LHCN-M2 (cell line): ENCODE results near the gene ALMS1. TPM values are rescaled to one million over a fixed set of nuclear protein-coding genes. Genes with fewer than 3 reads are reported as not detected.
"Not testable (repeated sequence)": the region's sequence is repeated elsewhere in the genome, so short reads cannot be mapped to it uniquely, and the experiment has no call there.

Source experiments
- DNase-seq: peaks from one replicate; pipeline ENCODE4 v3.0.0-alpha.2; 2012; ENCODE audit warnings: low read depth
- total RNA-seq: library from RNA; depleted of rRNA; stranded (reverse); fragments of >200 nt; gene quantifications from 2 replicates; pipeline ENCODE4 v1.2.3, GENCODE V29; 2014

ALMS1 gene
- total RNA-seq, 1 experiment from 2014 or later, result 16.1 TPM

DNA sequence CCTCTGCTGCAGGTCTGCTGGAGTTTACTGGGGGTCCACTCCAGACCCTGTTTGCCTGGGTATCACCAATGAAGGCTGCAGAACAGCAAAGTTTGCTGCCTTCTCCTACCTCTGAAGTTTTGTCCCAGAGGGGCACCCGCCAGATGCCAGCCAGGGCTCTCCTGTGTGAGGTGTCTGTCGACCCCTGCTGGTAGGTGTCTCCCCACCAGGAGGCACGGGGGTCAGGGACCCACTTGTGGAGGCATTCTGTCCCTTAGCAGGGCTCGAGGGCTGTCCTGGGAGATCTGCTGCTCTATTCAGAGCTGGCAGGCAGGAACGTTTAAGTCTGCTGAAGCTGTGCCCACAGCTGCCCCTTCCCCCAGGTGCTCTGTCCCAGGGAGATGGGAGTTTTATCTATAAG lies 124.8 kb downstream of the ALMS1 start:
- DNase-seq, result not testable (repeated sequence)

DNA sequence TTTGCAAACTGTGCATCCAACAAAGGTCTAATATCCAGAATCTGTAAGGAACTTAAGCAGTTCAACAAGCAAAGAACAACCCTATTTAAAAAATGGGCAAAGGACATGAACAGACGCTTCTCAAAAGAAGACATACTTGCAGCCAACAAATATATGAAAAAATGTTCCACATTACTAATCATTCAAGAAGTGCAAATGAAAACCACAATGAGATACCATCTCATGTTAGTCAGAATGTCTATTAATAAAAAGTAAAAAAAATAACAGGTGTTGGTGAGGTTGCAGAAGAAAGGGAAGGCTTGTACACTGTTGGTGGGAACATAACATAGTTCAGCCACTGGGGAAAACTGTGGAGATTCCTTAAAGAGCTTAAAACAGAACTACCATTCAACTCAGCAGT lies 130.4 kb downstream of the ALMS1 start:
- DNase-seq, result peak; percentile 93

DNA sequence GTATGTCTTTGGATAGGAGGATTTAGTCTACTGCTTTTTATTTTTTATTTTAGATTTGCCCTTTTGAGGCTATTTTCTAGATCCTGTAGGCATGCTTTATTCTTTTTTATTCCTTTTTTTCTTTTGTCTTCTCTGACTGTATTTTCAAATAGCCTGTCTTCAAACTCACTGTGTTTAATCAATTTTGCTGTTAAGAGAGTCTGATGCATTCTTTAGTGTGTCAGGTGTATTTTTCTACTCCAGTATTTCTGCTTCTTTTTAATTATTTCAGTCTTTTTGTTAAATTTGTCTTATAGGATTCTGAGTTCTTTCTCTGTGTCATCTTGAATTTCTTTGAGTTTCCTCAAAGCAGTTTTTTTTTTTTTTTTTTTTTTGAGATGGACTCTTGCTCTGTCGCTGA lies 143.1 kb downstream of the ALMS1 start:
- no peak for DNase-seq

DNA sequence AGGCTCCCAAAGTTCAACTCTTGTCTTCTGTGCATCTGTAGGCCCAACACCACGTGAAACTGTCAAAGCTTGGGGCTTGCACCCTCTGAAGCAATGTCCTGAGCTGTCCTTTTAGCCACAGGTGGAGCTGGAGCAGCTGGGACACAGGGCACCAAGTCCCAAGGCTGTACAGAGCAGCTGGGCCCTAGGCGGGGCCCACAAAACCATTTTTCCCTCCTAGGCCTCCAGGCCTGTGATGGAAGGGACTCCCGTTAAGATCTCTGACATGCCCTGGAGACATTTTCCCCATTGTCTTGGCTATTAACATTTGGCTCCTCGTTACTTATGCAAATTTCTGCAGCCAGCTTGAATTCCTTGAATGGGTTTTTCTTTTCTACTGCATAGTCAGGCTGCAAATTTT lies 145.1 kb downstream of the ALMS1 start:
- not testable (repeated sequence) for DNase-seq

DNA sequence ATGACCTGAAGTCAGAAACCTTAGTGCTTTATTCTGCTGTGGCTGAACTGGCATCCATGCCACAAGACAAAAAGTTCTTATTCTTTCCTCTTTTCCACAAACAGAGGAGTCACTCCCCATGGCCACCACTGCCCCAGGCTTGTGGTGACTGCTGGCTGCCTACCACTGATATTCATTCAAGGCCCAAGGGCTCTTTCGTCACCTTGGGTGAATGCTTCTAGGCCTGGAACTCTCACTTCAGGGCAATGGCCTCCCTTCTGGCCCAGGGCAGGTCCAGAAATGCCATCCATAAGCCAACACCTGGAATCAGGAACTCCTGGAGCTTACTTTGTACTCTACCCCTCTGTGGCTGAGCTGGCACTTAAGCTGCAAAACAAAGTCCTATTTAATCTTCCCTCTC lies 146.7 kb downstream of the ALMS1 start:
- DNase-seq, result no peak

DNA sequence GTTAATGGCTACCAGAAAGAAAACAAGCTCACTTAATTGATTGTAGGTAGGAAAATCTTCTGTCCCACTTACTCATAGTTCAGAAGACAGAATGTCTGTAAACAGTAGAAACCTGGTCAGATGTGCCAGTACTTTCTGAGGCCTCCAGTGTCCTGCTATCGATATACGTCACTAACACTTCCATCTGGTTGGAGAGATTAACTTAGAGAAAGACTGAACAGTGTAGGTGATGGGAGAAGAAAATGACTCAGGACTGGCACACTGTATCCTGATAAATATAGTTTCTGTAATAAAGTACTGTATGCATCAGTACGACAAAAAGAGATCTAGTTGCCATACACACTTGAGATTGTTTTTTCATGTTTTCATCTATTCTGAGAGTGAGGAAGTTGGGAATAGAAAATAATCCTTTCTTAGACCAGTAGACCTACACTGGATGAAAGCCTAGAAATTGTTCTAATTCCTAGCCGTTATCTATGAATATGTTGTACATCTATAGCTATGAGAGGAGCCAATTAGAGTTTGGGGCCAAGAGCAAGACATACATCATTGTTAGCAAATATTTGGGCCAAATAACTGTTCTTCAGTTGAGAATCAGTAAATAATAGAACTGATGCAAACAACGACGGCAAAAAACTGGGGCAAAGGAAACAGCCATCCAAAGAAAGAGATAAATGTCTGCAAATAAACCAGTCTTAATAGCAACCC lies 150.7 kb downstream of the ALMS1 start:
- no peak for DNase-seq

DNA sequence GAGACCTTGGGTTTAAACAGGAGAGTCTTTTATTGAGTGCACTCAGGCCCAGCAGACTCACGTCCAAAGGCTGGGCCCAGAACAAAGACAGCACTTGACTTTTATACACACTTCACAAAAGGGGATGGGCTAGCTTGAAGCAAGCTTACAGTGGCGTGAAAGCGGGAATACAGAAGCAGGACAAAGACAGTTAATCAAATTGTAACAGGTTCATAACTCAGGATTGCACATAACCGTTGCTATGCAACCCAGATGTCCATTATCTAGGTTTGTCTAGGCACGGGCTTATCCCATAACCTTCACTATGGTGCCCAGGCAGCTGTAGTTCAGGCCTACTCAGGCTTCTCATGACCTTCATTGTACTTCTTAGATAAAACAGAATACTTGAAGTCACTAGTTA lies 175.2 kb downstream of the ALMS1 start:
- not testable (repeated sequence) for DNase-seq

DNA sequence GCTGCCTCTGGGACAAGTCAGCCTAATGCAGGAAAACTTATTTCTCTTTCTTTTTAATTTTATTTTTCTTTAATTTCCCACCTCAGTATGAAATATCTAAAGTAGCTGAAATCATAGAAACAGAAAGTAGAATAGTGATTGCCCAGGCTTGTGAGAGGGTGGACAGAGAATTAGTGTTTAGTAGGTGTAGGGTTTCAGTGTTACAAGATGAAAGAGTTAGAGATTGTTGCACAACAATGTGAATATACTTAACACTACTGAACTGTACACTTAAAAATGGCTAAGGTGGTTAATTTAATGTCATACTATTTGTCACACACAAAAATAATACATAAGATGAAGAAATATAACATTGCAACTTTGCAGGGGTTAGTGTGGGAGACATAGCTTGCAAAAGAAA lies 175.8 kb downstream of the ALMS1 start:
- DNase-seq, result peak; percentile 4

DNA sequence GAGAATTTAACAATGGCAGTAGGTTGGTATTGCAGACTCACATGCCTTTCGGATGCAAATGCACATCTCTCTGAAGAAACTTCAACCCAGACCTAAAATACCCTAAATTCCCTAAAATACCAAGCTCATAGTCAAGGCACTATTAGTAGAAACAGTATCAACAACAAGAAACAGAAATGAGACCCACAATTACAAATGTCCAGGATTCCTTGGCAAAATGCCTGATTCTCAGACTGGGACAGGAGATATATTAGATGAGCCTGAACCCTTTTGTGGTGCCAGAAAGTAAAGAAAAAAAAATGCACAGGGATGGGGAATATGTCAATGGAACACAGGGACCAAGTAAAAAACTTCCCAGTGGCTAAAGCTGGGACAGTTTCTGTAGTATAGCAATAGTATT lies 179.3 kb downstream of the ALMS1 start:
- no peak for DNase-seq

DNA sequence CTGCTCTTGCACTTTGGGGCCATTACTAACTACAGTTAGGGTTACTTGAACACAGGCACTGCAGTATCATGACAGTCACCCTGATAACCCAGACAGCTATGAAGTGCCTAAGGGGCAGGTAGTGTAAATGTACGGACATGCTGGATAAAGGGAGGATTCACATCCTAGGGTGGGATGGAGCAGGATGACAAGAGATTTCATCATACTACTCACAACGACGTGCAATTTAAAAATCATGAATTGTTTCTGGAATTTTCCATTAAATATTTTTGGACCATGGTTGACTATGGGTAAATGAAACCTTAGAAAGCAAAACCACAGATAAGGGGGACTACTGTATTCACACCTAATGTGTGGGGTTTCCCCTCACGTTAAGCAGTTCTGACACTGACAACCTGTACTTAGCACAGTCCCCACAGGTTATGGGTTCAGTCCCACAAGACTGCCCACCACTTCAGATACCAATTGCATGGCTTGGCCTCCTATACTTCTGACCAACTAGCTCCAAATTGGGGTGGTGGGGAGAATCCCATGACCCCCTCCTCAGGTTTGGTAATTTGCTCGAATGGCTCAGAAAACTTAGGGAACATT lies 180.7 kb downstream of the ALMS1 start:
- no peak for DNase-seq

DNA sequence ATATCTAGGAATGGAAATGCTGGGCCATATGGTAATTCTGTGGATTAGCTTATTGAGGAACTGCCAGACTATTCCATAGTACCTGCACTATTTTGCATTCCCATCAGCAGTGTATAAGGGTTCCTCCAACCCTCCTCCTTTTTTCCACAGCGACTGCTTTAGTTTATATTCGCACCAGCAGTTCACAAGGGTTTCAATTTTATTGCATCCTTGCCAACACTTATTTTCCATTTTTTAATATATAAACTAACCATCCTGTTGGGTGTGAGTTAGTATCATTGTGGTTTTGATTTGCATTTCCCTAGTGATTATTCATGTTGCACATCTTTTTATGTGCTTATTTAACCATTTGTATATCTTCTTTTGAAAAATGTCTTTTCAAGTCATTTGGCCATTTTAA lies 189.6 kb downstream of the ALMS1 start:
- DNase-seq, result no peak

DNA sequence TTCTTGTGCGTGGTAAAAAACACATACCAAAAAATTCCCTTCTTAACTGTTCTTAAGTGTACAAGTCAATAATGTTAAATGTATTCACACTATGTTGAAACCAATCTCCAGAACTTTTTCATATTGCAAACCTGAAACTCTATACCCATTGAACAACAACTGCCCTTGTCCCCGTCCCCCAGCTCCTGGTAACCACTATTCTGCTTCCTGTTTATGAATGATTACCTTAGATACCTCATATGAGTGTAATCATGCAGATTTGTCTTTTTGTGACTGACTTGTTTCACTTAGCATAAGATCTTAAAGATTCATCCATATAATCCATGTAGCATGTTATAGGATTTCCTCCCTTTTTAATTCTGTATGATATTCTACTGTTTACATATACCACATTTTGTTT lies 196.7 kb downstream of the ALMS1 start:
- DNase-seq, result no peak

DNA sequence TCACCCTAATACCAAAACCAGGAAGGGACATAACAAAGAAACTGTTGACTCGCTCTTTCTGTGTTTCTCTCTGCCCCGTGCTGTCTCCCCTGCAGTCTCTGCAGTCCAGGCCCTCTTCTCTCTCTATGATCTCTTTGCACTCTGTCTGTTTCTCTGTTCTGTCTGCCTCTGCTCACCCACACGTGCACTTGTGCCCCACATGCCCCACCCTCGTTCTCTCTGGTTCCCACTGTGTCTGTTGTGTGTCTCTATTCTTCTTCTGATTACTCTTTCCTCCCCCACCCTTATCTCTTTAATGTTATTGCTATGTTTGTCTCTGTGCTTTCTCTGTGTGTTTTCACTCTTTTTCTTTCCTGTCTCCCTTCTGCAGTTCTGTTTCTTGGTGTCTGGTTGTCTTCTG lies 202.5 kb downstream of the ALMS1 start:
- no peak for DNase-seq

DNA sequence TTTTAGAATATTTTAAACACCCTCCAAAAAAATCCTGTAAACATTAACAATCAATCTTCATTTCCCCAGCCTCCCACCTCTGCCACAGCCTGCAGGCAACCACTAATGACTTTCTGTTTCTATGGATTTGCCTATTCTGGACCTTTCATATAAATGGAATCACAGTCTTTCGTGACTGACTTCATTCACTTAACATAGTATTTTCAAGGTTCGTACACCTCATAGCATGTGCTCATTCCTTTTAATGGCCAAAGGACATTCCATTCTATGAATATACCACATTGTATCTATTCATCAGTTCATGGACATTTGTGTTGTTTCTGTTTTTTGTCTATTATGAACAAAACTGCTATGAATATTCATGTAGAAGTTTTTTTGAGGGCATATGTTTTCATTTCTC lies 208.0 kb downstream of the ALMS1 start:
- no peak for DNase-seq

DNA sequence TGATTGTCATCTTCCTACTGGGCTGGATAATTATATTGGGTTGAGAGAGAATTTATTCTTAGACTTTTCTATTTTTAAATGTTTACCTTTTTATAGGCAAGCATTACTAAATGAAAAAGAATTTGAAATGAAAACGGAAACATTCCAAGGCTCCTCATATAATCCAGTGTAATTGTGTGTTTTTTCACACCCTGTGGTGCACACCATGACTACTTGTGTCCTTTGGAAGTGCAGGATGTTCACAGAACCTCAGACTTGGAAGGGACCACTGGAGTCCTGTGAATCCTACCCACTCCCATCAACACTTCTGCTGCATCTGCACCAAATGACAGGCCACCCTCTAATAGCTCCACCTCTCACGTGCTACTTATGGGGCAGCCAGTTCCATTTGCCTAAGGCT lies 208.6 kb downstream of the ALMS1 start:
- DNase-seq, result peak; percentile 15

DNA sequence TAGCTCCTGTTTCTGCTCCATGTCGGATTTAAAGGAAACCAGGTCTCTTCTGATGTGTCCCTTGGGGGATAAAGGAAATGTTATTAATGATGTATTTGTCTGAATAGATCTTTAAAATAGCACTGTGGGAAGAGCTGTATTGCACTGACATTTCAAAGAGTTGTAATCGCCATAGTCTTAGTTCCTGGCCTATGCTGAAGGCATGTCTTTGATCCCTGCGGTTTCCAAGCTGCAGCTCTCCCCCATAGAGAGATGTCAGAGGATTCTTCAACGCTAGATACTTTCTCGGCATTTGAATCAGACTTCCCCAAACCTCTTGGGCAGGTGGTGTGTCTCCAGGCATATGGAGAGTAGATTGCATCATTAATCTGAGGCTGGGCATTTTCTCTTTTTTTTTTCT lies 216.1 kb downstream of the ALMS1 start:
- no peak for DNase-seq

DNA sequence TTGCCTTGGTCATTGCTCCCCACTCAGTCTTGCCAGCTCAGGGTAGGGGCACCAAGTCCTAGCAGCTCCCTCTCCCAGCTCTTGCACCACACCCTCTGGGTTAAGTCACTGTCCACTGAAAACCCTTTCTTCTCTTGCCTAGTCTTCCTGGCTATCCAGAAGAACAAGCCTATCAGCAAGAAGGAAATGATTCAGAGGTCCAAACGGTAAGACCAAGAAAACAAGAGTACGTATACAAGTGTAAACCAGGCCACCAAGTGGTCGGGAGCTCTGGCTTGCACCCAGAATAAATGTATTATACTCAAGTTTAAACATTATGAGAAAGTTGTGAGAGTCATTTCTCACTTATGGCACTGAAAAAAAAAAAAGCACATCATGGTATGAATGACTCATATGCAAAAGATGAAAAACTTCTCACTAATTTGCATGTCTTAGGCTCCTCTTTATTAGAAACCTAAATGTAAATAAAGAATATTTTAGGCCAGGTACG lies 217.5 kb downstream of the ALMS1 start:
- DNase-seq, result peak; percentile 47

DNA sequence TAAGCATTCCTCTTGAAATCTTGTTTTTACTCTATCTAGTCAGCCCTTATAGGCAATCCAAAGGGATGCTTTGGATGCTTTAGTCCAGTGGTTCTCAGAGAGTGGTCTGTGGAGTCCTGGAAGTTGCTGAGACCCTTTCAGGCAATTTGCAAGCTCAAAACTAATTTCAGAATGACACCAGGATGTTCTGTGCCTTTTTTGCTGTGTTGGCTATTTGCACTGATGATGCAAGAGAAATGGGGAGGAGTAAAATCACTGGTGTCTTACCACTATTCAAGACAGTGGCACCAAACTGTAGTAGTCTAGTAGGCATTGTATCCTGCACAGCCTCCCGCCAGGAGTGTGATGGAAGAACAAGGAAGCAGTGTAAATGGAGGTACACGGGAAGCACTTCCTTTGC lies 219.0 kb downstream of the ALMS1 start:
- DNase-seq, result not testable (repeated sequence)

DNA sequence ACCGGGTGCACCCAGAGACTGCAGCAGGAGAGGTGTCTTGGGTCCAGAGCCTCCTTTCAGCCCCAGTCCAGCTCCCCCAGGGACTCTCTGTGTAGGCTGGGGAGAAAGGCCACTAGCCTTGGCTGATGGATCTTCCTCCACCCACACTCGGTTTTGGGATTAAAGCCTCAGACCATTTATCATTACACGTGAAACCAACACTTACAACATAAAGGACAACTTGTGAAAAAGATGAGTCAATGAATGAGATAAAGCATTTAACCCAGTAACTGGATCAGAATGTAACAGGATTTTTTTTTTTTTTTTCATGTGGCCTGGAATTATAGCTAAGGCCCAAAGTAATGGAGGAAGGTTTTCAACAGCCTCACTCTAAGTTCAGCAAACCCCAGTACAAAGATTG lies 224.5 kb downstream of the ALMS1 start:
- DNase-seq, result no peak

DNA sequence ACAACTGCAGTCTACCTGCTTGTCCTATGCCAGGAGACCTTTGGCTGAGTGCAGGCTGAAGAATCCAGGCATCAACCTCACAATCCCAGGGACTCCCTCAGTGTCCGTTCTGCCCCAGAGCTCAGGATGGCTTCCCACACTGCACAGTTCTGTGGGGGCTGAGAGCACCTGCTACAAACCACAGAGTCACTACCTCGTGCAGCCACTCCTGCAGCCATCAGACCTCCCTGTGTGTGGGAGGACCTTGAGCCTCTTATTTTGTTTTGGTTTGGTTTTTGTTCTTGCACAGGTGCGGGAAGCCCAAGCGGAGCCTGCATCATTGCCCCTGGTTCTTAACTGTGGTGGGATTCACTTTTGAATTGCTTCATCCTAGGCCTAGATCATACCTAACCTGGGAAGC lies 225.6 kb downstream of the ALMS1 start:
- no peak for DNase-seq

DNA sequence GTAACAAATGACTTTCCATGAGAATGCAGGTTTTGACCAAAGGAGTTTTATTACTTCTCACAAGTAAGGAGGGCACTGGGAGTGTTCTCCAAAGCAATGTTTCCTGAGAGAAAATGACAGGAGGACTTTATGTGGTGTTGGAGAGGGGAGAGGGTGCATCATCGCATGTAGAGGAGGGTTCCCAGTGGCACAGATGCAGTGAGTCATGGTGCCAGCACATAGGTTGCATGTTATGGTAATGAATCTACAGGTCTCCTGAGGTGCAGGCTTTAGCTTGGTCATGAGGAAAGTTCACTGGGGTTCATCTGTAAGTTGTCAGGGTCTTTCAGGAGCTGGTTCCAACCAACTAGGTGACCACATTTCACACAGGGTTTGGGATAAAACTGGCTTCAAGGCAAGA lies 226.2 kb downstream of the ALMS1 start:
- peak; percentile 46 for DNase-seq

DNA sequence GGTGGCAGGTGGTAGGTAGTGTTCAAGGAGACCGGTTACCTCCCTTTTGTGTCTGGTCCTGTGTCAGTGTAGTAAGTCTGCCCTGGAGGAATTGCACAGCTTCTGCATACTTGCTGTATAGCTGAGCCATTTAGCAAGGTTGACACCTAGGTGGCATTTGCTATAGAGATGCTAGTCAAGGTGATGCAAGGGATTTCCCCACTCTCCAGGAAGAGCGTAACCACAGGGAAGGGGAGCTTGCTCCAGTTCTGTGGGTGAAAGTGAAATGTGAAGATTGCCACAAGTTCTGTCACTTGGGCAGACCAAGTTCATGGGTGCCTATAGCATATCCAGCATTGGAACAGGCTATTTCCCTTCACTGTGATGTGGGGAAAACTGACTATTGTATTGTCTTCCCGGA lies 228.5 kb downstream of the ALMS1 start:
- DNase-seq, result no peak

DNA sequence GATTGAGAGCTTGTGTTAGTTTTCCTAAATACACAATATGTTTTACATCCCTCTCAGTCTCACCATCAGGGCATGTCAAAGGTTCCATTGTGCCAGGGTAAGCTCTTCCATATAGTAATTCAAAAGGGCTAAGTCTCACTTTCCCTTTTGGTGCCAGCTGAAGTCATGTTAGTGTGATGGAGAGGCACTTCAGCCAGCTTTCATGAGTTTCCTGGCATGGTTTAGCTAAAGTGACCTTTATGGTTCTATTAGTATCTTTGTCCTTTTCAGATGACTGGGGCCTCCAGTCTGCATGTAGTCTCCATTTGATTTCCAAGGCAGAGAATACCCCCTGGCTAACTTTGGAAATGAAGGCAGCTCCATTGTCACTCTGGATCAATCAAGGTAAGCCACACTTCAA lies 229.4 kb downstream of the ALMS1 start:
- no peak for DNase-seq

DNA sequence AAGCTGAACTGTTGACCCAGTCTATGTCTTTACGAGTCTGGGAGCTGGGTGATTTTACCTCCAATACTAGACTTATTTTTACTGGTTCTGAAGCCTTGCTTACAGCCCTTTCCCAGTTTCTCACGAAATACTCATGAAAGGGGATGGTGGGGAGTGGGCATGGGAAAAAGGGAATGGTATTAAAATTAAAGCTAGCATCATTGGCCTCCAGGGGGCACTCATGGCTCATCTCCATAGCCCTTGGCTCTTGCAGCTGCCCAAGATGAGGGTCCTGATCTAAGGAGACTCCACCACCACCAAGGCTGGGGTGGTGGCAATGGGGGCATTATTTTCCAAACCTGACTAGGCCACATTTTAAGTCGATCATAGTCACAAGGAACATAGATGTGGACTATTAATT lies 234.3 kb downstream of the ALMS1 start:
- not testable (repeated sequence) for DNase-seq
